GM19025 (cell line): ENCODE results near the gene ABLIM3.

Experiments
- ATAC-seq: cut with Tn5 transposase; IDR thresholded peaks from one replicate; pipeline ENCODE4 v1.9.1; 2021; ENCODE audit warnings: mild to moderate bottlenecking, low read depth, moderate library complexity; ENCODE audit not compliant: unreplicated experiment

The ABLIM3 gene

GRCh38 chr5:149215478-149216090 is 74.3 kb downstream of the ABLIM3 start:
- no peak for ATAC-seq

GRCh38 chr5:149216496-149216895 is 75.2 kb downstream of the ABLIM3 start:
- no peak for ATAC-seq

- ATAC-seq: no peak
These were observed 76.0 kb downstream of the ABLIM3 start for GRCh38 chr5:149217096-149217802.

- no peak for ATAC-seq
These were observed 76.5 kb downstream of the ABLIM3 start for GRCh38 chr5:149217803-149218155.

- no peak for ATAC-seq
These were observed 78.3 kb downstream of the ABLIM3 start for GRCh38 chr5:149219584-149219983.

GRCh38 chr5:149220750-149221149 is 79.5 kb downstream of the ABLIM3 start:
- ATAC-seq: no peak

- ATAC-seq: no peak
These were observed 80.0 kb downstream of the ABLIM3 start for GRCh38 chr5:149221326-149221725.

GRCh38 chr5:149221731-149222342 is 80.5 kb downstream of the ABLIM3 start:
- no peak for ATAC-seq

- ATAC-seq: no peak
These were observed 82.0 kb downstream of the ABLIM3 start for GRCh38 chr5:149223081-149223848.

- no peak for ATAC-seq
These were observed 83.0 kb downstream of the ABLIM3 start for GRCh38 chr5:149224282-149224681.

- ATAC-seq: no peak
These were observed 86.0 kb downstream of the ABLIM3 start for GRCh38 chr5:149227168-149227826.

GRCh38 chr5:149228618-149229297 is 87.5 kb downstream of the ABLIM3 start:
- ATAC-seq: no peak

GRCh38 chr5:149229298-149229937 is 88.1 kb downstream of the ABLIM3 start:
- ATAC-seq: no peak

GRCh38 chr5:149235841-149236240 is 94.5 kb downstream of the ABLIM3 start:
- ATAC-seq: no peak

- no peak for ATAC-seq
These were observed 96.4 kb downstream of the ABLIM3 start for GRCh38 chr5:149237662-149238061.

GRCh38 chr5:149238540-149238939 is 97.2 kb downstream of the ABLIM3 start:
- no peak for ATAC-seq

- no peak for ATAC-seq
These were observed 98.6 kb downstream of the ABLIM3 start for GRCh38 chr5:149239917-149240316.

GRCh38 chr5:149240354-149240998 is 99.2 kb downstream of the ABLIM3 start:
- ATAC-seq: no peak

GRCh38 chr5:149242339-149242738 is 101.0 kb downstream of the ABLIM3 start:
- no peak for ATAC-seq
